Endothelial cell of umbilical vein (primary cell): ENCODE measurements around the gene USP12.

Experiments used
- FOS ChIP-seq: IDR thresholded peaks from 2 replicates; pipeline ENCODE4 v1.6.1; 2011; ENCODE audit warnings: mild to moderate bottlenecking, low read length, moderate library complexity, borderline replicate concordance; ENCODE audit not compliant: insufficient read depth
- MYC ChIP-seq: IDR thresholded peaks from one replicate; pipeline ENCODE4 v1.6.1; 2011; ENCODE audit warnings: mild to moderate bottlenecking, low read depth, low read length
- POLR2A ChIP-seq: IDR thresholded peaks from 2 replicates; pipeline ENCODE4 v1.6.1; 2012; ENCODE audit warnings: low read depth, mild to moderate bottlenecking, control low read depth, low read length
- TF ChIP-seq, protein P1 (sequence below), 2 donors: IDR thresholded peaks; 1 replicate in 1 of 2; 2 replicates in 1 of 2; pipeline ENCODE4 v1.5.1; 2011; ENCODE audit warnings: low read length in 2 of 2, mild to moderate bottlenecking in 2 of 2, moderate library complexity in 2 of 2, control low read depth in 1 of 2, inconsistent platforms in 1 of 2, low read depth in 1 of 2; ENCODE audit not compliant: insufficient read depth in 1 of 2; ENCODE audit errors: extremely low read depth in 1 of 2

DNA sequence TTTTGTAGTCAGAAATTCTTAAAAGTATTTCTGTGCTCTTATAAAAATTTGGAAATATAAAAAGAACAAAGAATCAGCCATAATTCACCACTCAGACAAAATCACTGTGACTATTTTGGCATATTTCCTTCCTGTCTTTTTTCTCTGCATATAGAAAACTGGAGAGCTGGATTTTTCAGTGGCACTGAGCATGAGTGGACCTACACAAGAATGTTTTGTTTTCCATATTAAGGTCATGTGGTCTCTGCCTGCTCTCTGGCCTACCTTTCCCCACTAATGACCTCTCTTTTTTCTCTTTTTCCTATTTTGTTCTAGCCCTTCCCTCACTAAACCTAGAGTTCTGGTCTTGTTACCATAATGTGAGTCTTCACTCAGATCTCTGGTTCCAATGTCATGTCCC, 17.6 kb upstream of the USP12 start:
- TF ChIP-seq FOS (no peak), POLR2A (no peak), MYC (no peak)
- TF ChIP-seq, protein P1, sequence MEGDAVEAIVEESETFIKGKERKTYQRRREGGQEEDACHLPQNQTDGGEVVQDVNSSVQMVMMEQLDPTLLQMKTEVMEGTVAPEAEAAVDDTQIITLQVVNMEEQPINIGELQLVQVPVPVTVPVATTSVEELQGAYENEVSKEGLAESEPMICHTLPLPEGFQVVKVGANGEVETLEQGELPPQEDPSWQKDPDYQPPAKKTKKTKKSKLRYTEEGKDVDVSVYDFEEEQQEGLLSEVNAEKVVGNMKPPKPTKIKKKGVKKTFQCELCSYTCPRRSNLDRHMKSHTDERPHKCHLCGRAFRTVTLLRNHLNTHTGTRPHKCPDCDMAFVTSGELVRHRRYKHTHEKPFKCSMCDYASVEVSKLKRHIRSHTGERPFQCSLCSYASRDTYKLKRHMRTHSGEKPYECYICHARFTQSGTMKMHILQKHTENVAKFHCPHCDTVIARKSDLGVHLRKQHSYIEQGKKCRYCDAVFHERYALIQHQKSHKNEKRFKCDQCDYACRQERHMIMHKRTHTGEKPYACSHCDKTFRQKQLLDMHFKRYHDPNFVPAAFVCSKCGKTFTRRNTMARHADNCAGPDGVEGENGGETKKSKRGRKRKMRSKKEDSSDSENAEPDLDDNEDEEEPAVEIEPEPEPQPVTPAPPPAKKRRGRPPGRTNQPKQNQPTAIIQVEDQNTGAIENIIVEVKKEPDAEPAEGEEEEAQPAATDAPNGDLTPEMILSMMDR (IDR thresholded peaks at IDR 0.05; ENCODE audit: extremely low read depth in 1 of 2, insufficient read depth in 1 of 2, low read depth in 1 of 2, low read length in 2 of 2), result no peak
